HepG2 (cell line): ENCODE data around the gene CCNO. TPM values are rescaled to one million over a fixed set of nuclear protein-coding genes. Genes with fewer than 3 reads are reported as not detected.

ENCODE experiments used
- ATAC-seq: fragments of 200-7000 bp; cut with Tn5 transposase; 3 replicates; pipeline ENCODE4 v1.9.1; 2020; ENCODE audit warnings: mild to moderate bottlenecking, moderate library complexity
- BruUV-seq: library from RNA; stranded (reverse); fragments of 400-500 nt; replicated peaks from 2 replicates; lab custom pipeline; 2021; lab: Mats Ljungman, UMichigan
- CTCF ChIA-PET: fragments of 300-600 bp; formaldehyde crosslinking; extraction: SDS; loops from one replicate; lab custom pipeline; 2021; ENCODE audit warnings: low total read pairs, inconsistent platforms, low intra/inter-chr PET ratio; lab: Yijun Ruan, JAX
- POLR2A ChIA-PET: fragments of 350-600 bp; sonication (Branson Sonifier 250); formaldehyde crosslinking; loops from one replicate; lab custom pipeline; 2020; ENCODE audit warnings: antibody characterized with exemption, inconsistent platforms; lab: Yijun Ruan, JAX
- DNase-seq: peaks from one replicate; pipeline ENCODE4 v3.0.0-alpha.2; 2015; ENCODE audit warnings: low spot score
- FAIRE-seq: peaks from 3 replicates; lab custom pipeline; 2011; peaks lifted over from hg19 to GRCh38; lab: Jason Lieb, UNC
- H2AFZ ChIP-seq: one replicate; pipeline ENCODE4 v1.6.1; 2011; ENCODE audit warnings: low read length, inconsistent platforms
- H3K27ac ChIP-seq: fragments of 300-600 bp; 3 replicates; pipeline ENCODE4 v1.8.0; 2011; ENCODE audit warnings: mixed run types, mild to moderate bottlenecking, mixed read lengths, low read length, inconsistent platforms; ENCODE audit not compliant: insufficient read depth; ENCODE audit errors: extremely low read length
- H3K27me3 ChIP-seq, 2 experiments: fragments of 200-600 bp in 1 of 2; 2 replicates in 1 of 2; 3 replicates in 1 of 2; pipeline versions ENCODE4 v1.6.0 to v1.8.0; 2011; ENCODE audit warnings: low read length in 2 of 2, mild to moderate bottlenecking in 2 of 2, moderate library complexity in 2 of 2, inconsistent platforms in 1 of 2; ENCODE audit not compliant: insufficient read depth in 2 of 2, control insufficient read depth in 1 of 2
- H3K36me3 ChIP-seq, 2 experiments: fragments of 200-600 bp in 1 of 2; replicated peaks in 1 of 2; 2 replicates in 1 of 2; 3 replicates in 1 of 2; pipeline versions ENCODE4 v1.5.1 to v1.8.0; 2011; ENCODE audit warnings: low read length in 2 of 2, inconsistent platforms in 1 of 2; ENCODE audit not compliant: insufficient read depth in 2 of 2, control insufficient read depth in 1 of 2
- H3K4me1 ChIP-seq: 2 replicates; pipeline ENCODE4 v1.5.1; 2012; ENCODE audit warnings: low read length, inconsistent platforms; ENCODE audit not compliant: insufficient read depth
- H3K4me2 ChIP-seq: 2 replicates; pipeline ENCODE4 v1.6.0; 2011; ENCODE audit warnings: low read depth, low read length, inconsistent platforms
- H3K4me3 ChIP-seq, 3 experiments: fragments of 200-600 bp in 1 of 3; sonication (generic), shearing (Covaris generic) in 1 of 3; replicated peaks in 1 of 3; 2 replicates each; pipeline ENCODE4 v1.5.1; 2011 to 2016; ENCODE audit warnings: low read length in 3 of 3, inconsistent platforms in 2 of 3, low read depth in 2 of 3, mild to moderate bottlenecking in 2 of 3, control low read depth in 1 of 3, mixed read lengths in 1 of 3; ENCODE audit not compliant: insufficient read depth in 1 of 3
- H3K79me2 ChIP-seq: one replicate; pipeline ENCODE4 v1.6.1; 2011; ENCODE audit warnings: low read length, inconsistent platforms; ENCODE audit not compliant: insufficient read depth
- H3K9ac ChIP-seq: 2 replicates; pipeline ENCODE4 v1.6.0; 2011; ENCODE audit warnings: mild to moderate bottlenecking, low read depth, low read length, inconsistent platforms; ENCODE audit not compliant: insufficient read depth
- H3K9me3 ChIP-seq: 2 replicates; pipeline ENCODE4 v1.5.1; 2012; ENCODE audit warnings: mild to moderate bottlenecking, low read length
- H4K20me1 ChIP-seq: 2 replicates; pipeline ENCODE4 v1.6.0; 2011; ENCODE audit warnings: inconsistent platforms, mild to moderate bottlenecking, low read length, moderate library complexity; ENCODE audit not compliant: insufficient read depth
- ATF1 ChIP-seq: IDR thresholded peaks from 2 replicates; pipeline ENCODE4 v1.6.1; 2016; ENCODE audit warnings: mild to moderate bottlenecking, control low read depth
- CCAR2 ChIP-seq: fragments of 200-400 bp; formaldehyde crosslinking; optimal IDR thresholded peaks from 2 replicates; pipeline ENCODE3; 2018; ENCODE audit warnings: low read depth, mild to moderate bottlenecking, low read length, moderate library complexity
- GATAD1 ChIP-seq: IDR thresholded peaks from 2 replicates; pipeline ENCODE4 v1.6.1; 2016; ENCODE audit warnings: missing genetic modification reagents, missing compliant biosample characterization
- JUND ChIP-seq: sonication (generic); formaldehyde crosslinking; IDR thresholded peaks from 2 replicates; pipeline ENCODE4 v1.8.0; 2022; ENCODE audit warnings: mild to moderate bottlenecking, missing genetic modification reagents
- KAT8 ChIP-seq: IDR thresholded peaks from 2 replicates; pipeline ENCODE4 v1.6.1; 2016; ENCODE audit warnings: missing genetic modification reagents, missing compliant biosample characterization
- MAFF ChIP-seq: IDR thresholded peaks from 2 replicates; pipeline ENCODE4 v1.6.1; 2011; ENCODE audit warnings: low read depth, low read length, improper control_type of control experiment
- MAFK ChIP-seq, 2 experiments: IDR thresholded peaks in 1 of 2; conservative IDR thresholded peaks in 1 of 2; 2 replicates each; pipeline ENCODE4 v1.6.1; 2011; ENCODE audit warnings: improper control_type of control experiment in 2 of 2, low read length in 2 of 2
- MEIS2 ChIP-seq: sonication (generic); formaldehyde crosslinking; IDR thresholded peaks from 2 replicates; pipeline ENCODE4 v1.9.0; 2021; ENCODE audit warnings: mild to moderate bottlenecking, missing genetic modification reagents
- SP140L ChIP-seq: sonication (generic); formaldehyde crosslinking; IDR thresholded peaks from 2 replicates; pipeline ENCODE4 v1.4.0; 2020; ENCODE audit warnings: missing genetic modification reagents, borderline replicate concordance
- STAG1 ChIP-seq: sonication (generic); formaldehyde crosslinking; IDR thresholded peaks from 2 replicates; pipeline ENCODE4 v1.4.0; 2020; ENCODE audit warnings: missing genetic modification reagents
- ZFP36 ChIP-seq: fragments of 150-350 bp; IDR thresholded peaks from 2 replicates; pipeline ENCODE4 v1.6.1; 2018; ENCODE audit warnings: borderline replicate concordance, low read length, low read depth; ENCODE audit not compliant: partially characterized antibody
- ZNF331 ChIP-seq: sonication (generic); formaldehyde crosslinking; IDR thresholded peaks from 2 replicates; pipeline ENCODE4 v1.4.0; 2020; ENCODE audit warnings: missing genetic modification reagents
- WGBS: methylation state at CpG from one replicate; pipeline ENCODE4 v1.1.6; 2017; ENCODE audit warnings: low lambda C conversion rate; 5-methylcytosine and 5-hydroxymethylcytosine counted together
- in situ Hi-C: cut with HindIII; loops from 2 replicates; pipeline ENCODE4 v1.10.0; 2017; ENCODE audit warnings: low pct_unique_long_range_greater_than_20kb; ENCODE audit not compliant: extremely low pct_ligation_motif_present
- intact Hi-C: fragments of 100-400 bp; cut with micrococcal nuclease; formaldehyde crosslinking; loops from one replicate; pipeline ENCODE4 v1.10.0; 2022; ENCODE audit not compliant: unreplicated experiment
- polyA plus RNA-seq, 8 experiments: library from polyadenylated mRNA; depleted of rRNA in 3 of 8; stranded (reverse) in 7 of 8; unstranded in 1 of 8; fragments of >200 nt; fragmentation: Illumina TruSeq in 4 of 8; extraction: Trizol in 4 of 8; gene quantifications; 2 replicates each; pipeline versions ENCODE4 v1.2.1 to v1.2.3, GENCODE V29; 2011 to 2016; ENCODE audit warnings: low read depth in 4 of 8, missing spikeins in 1 of 8, mixed read lengths in 1 of 8; ENCODE audit not compliant: insufficient read depth in 1 of 8
- total RNA-seq, 5 experiments: library from RNA; depleted of rRNA; stranded (reverse); fragments of >200 nt; fragmentation: Illumina TruSeq; extraction: Trizol; gene quantifications; 2 replicates each; pipeline ENCODE4 v1.2.3, GENCODE V29; 2016; ENCODE audit warnings: low read depth in 1 of 5
- TF ChIP-seq, protein P1 (sequence below): sonication (generic); formaldehyde crosslinking; conservative IDR thresholded peaks from 2 replicates; pipeline ENCODE4 v1.4.0; 2020; ENCODE audit warnings: missing genetic modification reagents

The CCNO gene
- total and polyA plus RNA-seq, 2 of the 13 experiments (the other 11 are each of a cell fraction or from before 2014, with no cell fraction given): 0.07 TPM; not detected in 1

DNA sequence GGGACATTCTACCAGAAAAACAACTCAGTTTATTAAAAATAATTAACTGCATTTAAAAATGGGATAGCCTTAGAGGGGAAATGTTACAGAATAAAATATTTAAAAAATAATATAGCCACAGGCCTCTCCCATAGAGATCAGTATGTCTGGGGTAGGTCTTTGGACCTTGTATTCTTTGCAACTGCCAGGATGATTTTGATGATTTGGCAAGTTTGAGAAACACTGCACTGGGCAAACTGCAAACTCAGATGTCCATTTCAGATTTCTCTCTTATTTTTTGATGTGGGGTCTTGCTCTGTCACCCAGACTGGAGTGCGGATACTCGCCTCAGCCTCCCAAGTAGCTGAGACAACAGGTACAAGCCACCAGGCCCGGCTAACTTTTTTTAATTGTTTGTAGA, 24.9 kb upstream of the CCNO start:
- intact Hi-C loops: no loop called here
- peaks cover 2 to 24% of the 10 kb centered on the region in 2 experiments; a peak in 3 of 5 replicates for H3K36me3 ChIP-seq
- FAIRE-seq: no peak
- CTCF ChIA-PET: no interaction called here
- H3K9ac ChIP-seq: no peak overlapping the region
- H3K4me2 ChIP-seq: no peak overlapping the region
- no peaks in the 10 kb centered on the region for H3K9me3 ChIP-seq
- no peaks in the 10 kb centered on the region for H3K79me2 ChIP-seq
- in situ Hi-C loops: no loop called here
- H3K4me3 ChIP-seq: no peak overlapping the region
- no peak for ATAC-seq
- BruUV-seq: no TSS peak
- POLR2A ChIA-PET: no interaction called here
- H3K27ac ChIP-seq: no peak overlapping the region
- 96% methylated on average over 3 of the region's 3 CpGs for WGBS
- H4K20me1 ChIP-seq: no peaks in the 10 kb centered on the region
- peaks cover 3% of the 10 kb centered on the region; the same call in 1 of the 2 replicates for H3K4me1 ChIP-seq
- H2AFZ ChIP-seq: no peak overlapping the region
- no peaks in the 10 kb centered on the region for H3K27me3 ChIP-seq
- DNase-seq: no peak
- TF ChIP-seq KAT8: no peak
- peak; percentile 66 for TF ChIP-seq MAFF
- TF ChIP-seq CCAR2: no peak
- no peak for TF ChIP-seq STAG1
- TF ChIP-seq MEIS2 (CRISPR knock-in tag): no peak
- no peak for TF ChIP-seq ATF1 (CRISPR knock-in tag)
- TF ChIP-seq ZFP36: no peak
- TF ChIP-seq GATAD1 (CRISPR knock-in tag): no peak
- TF ChIP-seq ZNF331 (CRISPR knock-in tag): no peak
- peak; percentile 75 to 78 for TF ChIP-seq MAFK (conservative IDR thresholded peaks at IDR 0.05 in 1 of 2, IDR thresholded peaks at IDR 0.05 in 1 of 2; ENCODE audit: low read length in 2 of 2)
- TF ChIP-seq, protein P1, sequence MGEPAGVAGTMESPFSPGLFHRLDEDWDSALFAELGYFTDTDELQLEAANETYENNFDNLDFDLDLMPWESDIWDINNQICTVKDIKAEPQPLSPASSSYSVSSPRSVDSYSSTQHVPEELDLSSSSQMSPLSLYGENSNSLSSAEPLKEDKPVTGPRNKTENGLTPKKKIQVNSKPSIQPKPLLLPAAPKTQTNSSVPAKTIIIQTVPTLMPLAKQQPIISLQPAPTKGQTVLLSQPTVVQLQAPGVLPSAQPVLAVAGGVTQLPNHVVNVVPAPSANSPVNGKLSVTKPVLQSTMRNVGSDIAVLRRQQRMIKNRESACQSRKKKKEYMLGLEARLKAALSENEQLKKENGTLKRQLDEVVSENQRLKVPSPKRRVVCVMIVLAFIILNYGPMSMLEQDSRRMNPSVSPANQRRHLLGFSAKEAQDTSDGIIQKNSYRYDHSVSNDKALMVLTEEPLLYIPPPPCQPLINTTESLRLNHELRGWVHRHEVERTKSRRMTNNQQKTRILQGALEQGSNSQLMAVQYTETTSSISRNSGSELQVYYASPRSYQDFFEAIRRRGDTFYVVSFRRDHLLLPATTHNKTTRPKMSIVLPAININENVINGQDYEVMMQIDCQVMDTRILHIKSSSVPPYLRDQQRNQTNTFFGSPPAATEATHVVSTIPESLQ (CRISPR knock-in tag): no peak
- no peak for TF ChIP-seq SP140L (CRISPR knock-in tag)
- TF ChIP-seq JUND: no peak
